Caco-2 (cell line): Measurements from ENCODE around the gene BGN. TPM values are rescaled to one million over a fixed set of nuclear protein-coding genes. Genes with fewer than 3 reads are reported as not detected.

Experiments used
- BruUV-seq: library from RNA; stranded (reverse); fragments of 400-500 nt; replicated peaks from 2 replicates; lab custom pipeline; 2021; lab: Mats Ljungman, UMichigan
- CTCF ChIA-PET: fragments of 300-600 bp; sonication (Branson Sonifier 250); formaldehyde crosslinking; loops from one replicate; lab custom pipeline; 2022; ENCODE audit warnings: antibody characterized with exemption; lab: Charles Lee
- POLR2A ChIA-PET: fragments of 300-600 bp; sonication (Branson Sonifier 250); formaldehyde crosslinking; loops from one replicate; lab custom pipeline; 2022; ENCODE audit warnings: antibody characterized with exemption; lab: Charles Lee
- DNase-seq, 2 experiments: peaks; one replicate each; pipeline versions ENCODE4 v3.0.0 to v3.0.0-alpha.2; 2020 to 2022
- H3K27me3 ChIP-seq: replicated peaks from 2 replicates; pipeline ENCODE4 v1.6.0; 2011; ENCODE audit warnings: low read length; ENCODE audit not compliant: control insufficient read depth, insufficient read depth
- H3K36me3 ChIP-seq: 2 replicates; pipeline ENCODE4 v1.5.1; 2011; ENCODE audit warnings: low read length; ENCODE audit not compliant: control insufficient read depth, insufficient read depth
- H3K4me1 ChIP-seq: fragments of 250-450 bp; sonication (Bioruptor Pico); 2 replicates; pipeline ENCODE4 v1.5.1; 2020; ENCODE audit warnings: mild to moderate bottlenecking
- H3K4me3 ChIP-seq: 2 replicates; pipeline ENCODE4 v1.5.1; 2011; ENCODE audit warnings: low read depth, mild to moderate bottlenecking, control low read depth, low read length
- H3K9me3 ChIP-seq: fragments of 250-450 bp; sonication (Bioruptor Pico); 2 replicates; pipeline ENCODE4 v1.5.1; 2020; ENCODE audit warnings: mild to moderate bottlenecking, moderate library complexity
- H3K27ac Mint-ChIP-seq: one replicate; pipeline ENCODE4 v1.8.0; 2022; ENCODE audit warnings: mixed read lengths; ENCODE audit not compliant: unreplicated experiment
- H3K27me3 Mint-ChIP-seq: one replicate; pipeline ENCODE4 v1.8.0; 2022; ENCODE audit warnings: mixed read lengths; ENCODE audit not compliant: insufficient read depth, unreplicated experiment
- H3K36me3 Mint-ChIP-seq: one replicate; pipeline ENCODE4 v1.8.0; 2022; ENCODE audit warnings: mild to moderate bottlenecking, mixed read lengths; ENCODE audit not compliant: insufficient read depth, unreplicated experiment
- H3K4me1 Mint-ChIP-seq: one replicate; pipeline ENCODE4 v1.8.0; 2022; ENCODE audit warnings: low read depth, mixed read lengths; ENCODE audit not compliant: unreplicated experiment
- H3K4me3 Mint-ChIP-seq: one replicate; pipeline ENCODE4 v1.8.0; 2022; ENCODE audit warnings: mild to moderate bottlenecking, moderate library complexity, mixed read lengths; ENCODE audit not compliant: unreplicated experiment
- H3K9me3 Mint-ChIP-seq: one replicate; pipeline ENCODE4 v1.8.0; 2022; ENCODE audit warnings: mixed read lengths; ENCODE audit not compliant: unreplicated experiment
- intact Hi-C: fragments of 100-400 bp; cut with micrococcal nuclease; formaldehyde crosslinking; loops from one replicate; pipeline ENCODE4 v1.10.0; 2022; ENCODE audit not compliant: unreplicated experiment
- total RNA-seq: library from RNA; stranded (reverse); gene quantifications from 2 replicates; pipeline ENCODE4 v1.2.3, GENCODE V29; 2022
- TF ChIP-seq, protein P1 (sequence below), 2 experiments: fragments of 200-600 bp in 1 of 2; IDR thresholded peaks; 1 replicate in 1 of 2; 2 replicates in 1 of 2; pipeline versions ENCODE4 v1.5.1 to v1.8.0; 2011 to 2022; ENCODE audit warnings: antibody characterized with exemption in 1 of 2, control low read depth in 1 of 2, inconsistent platforms in 1 of 2, low read depth in 1 of 2, low read length in 1 of 2, mild to moderate bottlenecking in 1 of 2, moderate library complexity in 1 of 2; ENCODE audit not compliant: insufficient read depth in 1 of 2, severe bottlenecking in 1 of 2, unreplicated experiment in 1 of 2

Gene BGN
- total RNA-seq, 1 experiment from 2014 or later: 9.9 TPM

GRCh38 chrX:153477901-153478300 lies 16.9 kb upstream of the BGN start:
- Mint-ChIP-seq H3K27me3 (no peaks in the 10 kb centered on the region), H3K36me3 (no peaks in the 10 kb centered on the region), H3K9me3 (no peaks in the 10 kb centered on the region), H3K27ac (no peak overlapping the region), H3K4me1 (no peaks in the 10 kb centered on the region), H3K4me3 (no peak overlapping the region)
- Histone ChIP-seq H3K4me1 (peaks cover 24% of the 10 kb centered on the region), H3K9me3 (no peaks in the 10 kb centered on the region), H3K27me3 (no peaks in the 10 kb centered on the region), H3K36me3 (no peaks in the 10 kb centered on the region), H3K4me3 (no peak overlapping the region)
- CTCF ChIA-PET: no interaction called here
- DNase-seq: no peak
- BruUV-seq: no TSS peak
- POLR2A ChIA-PET: no interaction called here
- TF ChIP-seq, protein P1, sequence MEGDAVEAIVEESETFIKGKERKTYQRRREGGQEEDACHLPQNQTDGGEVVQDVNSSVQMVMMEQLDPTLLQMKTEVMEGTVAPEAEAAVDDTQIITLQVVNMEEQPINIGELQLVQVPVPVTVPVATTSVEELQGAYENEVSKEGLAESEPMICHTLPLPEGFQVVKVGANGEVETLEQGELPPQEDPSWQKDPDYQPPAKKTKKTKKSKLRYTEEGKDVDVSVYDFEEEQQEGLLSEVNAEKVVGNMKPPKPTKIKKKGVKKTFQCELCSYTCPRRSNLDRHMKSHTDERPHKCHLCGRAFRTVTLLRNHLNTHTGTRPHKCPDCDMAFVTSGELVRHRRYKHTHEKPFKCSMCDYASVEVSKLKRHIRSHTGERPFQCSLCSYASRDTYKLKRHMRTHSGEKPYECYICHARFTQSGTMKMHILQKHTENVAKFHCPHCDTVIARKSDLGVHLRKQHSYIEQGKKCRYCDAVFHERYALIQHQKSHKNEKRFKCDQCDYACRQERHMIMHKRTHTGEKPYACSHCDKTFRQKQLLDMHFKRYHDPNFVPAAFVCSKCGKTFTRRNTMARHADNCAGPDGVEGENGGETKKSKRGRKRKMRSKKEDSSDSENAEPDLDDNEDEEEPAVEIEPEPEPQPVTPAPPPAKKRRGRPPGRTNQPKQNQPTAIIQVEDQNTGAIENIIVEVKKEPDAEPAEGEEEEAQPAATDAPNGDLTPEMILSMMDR (IDR thresholded peaks at IDR 0.05; ENCODE audit: insufficient read depth in 1 of 2, low read depth in 1 of 2, low read length in 1 of 2, severe bottlenecking in 1 of 2, unreplicated experiment in 1 of 2): no peak
- intact Hi-C loops: no loop called here

GRCh38 chrX:153478746-153479145 lies 16.0 kb upstream of the BGN start:
- TF ChIP-seq, protein P1 (IDR thresholded peaks at IDR 0.05; ENCODE audit: insufficient read depth in 1 of 2, low read depth in 1 of 2, low read length in 1 of 2, severe bottlenecking in 1 of 2, unreplicated experiment in 1 of 2): no peak
- intact Hi-C loops: no loop called here

DNA sequence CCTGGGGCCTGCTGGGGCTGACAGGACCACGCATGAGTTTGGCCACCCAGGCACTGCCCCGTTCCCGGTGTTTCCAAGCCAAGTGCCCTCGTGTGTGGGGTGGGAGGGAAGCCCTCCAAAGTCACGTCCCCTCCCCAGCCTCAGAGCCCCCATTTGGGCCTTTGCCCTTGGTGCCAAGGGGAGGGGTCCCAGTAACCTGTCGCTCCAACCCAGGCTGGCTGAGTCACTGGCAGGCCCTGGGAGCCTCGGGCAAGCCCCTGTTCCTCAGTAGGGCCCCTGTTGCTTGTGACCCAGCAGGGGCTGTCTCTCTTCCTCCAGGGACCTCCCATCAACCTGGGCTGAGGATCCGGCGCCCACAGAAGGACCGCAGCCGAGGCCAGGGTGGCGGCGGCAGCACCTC lies 13.7 kb upstream of the BGN start:
- no TSS peak for BruUV-seq
- no peaks in the 10 kb centered on the region for H3K36me3 ChIP-seq
- no peaks in the 10 kb centered on the region for H3K9me3 ChIP-seq
- Mint-ChIP-seq H3K36me3 (no peaks in the 10 kb centered on the region), H3K27ac (no peak overlapping the region), H3K9me3 (no peaks in the 10 kb centered on the region), H3K27me3 (no peaks in the 10 kb centered on the region), H3K4me1 (no peaks in the 10 kb centered on the region), H3K4me3 (no peak overlapping the region)
- TF ChIP-seq, protein P1 (IDR thresholded peaks at IDR 0.05; ENCODE audit: insufficient read depth in 1 of 2, low read depth in 1 of 2, low read length in 1 of 2, severe bottlenecking in 1 of 2, unreplicated experiment in 1 of 2): no peak
- H3K4me3 ChIP-seq: no peak overlapping the region
- intact Hi-C loops: no loop called here
- ChIA-PET CTCF (no interaction called here), POLR2A (no interaction called here)
- no peaks in the 10 kb centered on the region for H3K27me3 ChIP-seq
- DNase-seq: no peak
- H3K4me1 ChIP-seq: peaks cover 4% of the 10 kb centered on the region

More at GRCh38 chrX:153478746-153479145, 16.0 kb upstream of the BGN start:
- no peaks in the 10 kb centered on the region for H3K36me3 ChIP-seq
- no peak overlapping the region for H3K4me3 Mint-ChIP-seq
- POLR2A ChIA-PET: no interaction called here
- no peaks in the 10 kb centered on the region for H3K9me3 ChIP-seq
- H3K9me3 Mint-ChIP-seq: no peaks in the 10 kb centered on the region
- no TSS peak for BruUV-seq
- H3K27me3 Mint-ChIP-seq: no peaks in the 10 kb centered on the region
- H3K36me3 Mint-ChIP-seq: no peaks in the 10 kb centered on the region
- H3K27me3 ChIP-seq: no peaks in the 10 kb centered on the region
- no peak overlapping the region for H3K4me3 ChIP-seq
- no peak overlapping the region for H3K27ac Mint-ChIP-seq
- DNase-seq: no peak
- CTCF ChIA-PET: no interaction called here
- H3K4me1 ChIP-seq: peaks cover 23% of the 10 kb centered on the region
- H3K4me1 Mint-ChIP-seq: no peaks in the 10 kb centered on the region
